Epithelial cell of proximal tubule (primary cell): ENCODE measurements around the gene ATP8B3. TPM values are rescaled to one million over a fixed set of nuclear protein-coding genes. Genes with fewer than 3 reads are reported as not detected.

Experiments
- DNase-seq: peaks from one replicate; pipeline ENCODE4 v3.0.0-alpha.2; 2011; ENCODE audit warnings: low read depth
- H3K4me3 ChIP-seq: 2 replicates; pipeline ENCODE4 v1.5.1; 2011; ENCODE audit warnings: low read depth, mild to moderate bottlenecking, low read length
- total RNA-seq: library from RNA; depleted of rRNA; stranded (reverse); fragments of >200 nt; gene quantifications from 2 replicates; pipeline ENCODE4 v1.2.3, GENCODE V29; 2015
- TF ChIP-seq, protein P1 (sequence below): conservative IDR thresholded peaks from 2 replicates; pipeline ENCODE4 v1.5.1; 2012; ENCODE audit warnings: low read depth, mild to moderate bottlenecking, low read length

Gene ATP8B3, protein sequence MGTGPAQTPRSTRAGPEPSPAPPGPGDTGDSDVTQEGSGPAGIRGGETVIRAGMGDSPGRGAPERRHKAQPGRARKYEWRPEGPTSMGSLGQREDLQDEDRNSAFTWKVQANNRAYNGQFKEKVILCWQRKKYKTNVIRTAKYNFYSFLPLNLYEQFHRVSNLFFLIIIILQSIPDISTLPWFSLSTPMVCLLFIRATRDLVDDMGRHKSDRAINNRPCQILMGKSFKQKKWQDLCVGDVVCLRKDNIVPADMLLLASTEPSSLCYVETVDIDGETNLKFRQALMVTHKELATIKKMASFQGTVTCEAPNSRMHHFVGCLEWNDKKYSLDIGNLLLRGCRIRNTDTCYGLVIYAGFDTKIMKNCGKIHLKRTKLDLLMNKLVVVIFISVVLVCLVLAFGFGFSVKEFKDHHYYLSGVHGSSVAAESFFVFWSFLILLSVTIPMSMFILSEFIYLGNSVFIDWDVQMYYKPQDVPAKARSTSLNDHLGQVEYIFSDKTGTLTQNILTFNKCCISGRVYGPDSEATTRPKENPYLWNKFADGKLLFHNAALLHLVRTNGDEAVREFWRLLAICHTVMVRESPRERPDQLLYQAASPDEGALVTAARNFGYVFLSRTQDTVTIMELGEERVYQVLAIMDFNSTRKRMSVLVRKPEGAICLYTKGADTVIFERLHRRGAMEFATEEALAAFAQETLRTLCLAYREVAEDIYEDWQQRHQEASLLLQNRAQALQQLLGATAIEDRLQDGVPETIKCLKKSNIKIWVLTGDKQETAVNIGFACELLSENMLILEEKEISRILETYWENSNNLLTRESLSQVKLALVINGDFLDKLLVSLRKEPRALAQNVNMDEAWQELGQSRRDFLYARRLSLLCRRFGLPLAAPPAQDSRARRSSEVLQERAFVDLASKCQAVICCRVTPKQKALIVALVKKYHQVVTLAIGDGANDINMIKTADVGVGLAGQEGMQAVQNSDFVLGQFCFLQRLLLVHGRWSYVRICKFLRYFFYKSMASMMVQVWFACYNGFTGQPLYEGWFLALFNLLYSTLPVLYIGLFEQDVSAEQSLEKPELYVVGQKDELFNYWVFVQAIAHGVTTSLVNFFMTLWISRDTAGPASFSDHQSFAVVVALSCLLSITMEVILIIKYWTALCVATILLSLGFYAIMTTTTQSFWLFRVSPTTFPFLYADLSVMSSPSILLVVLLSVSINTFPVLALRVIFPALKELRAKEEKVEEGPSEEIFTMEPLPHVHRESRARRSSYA (N-terminal part only)
- total RNA-seq = 1.7 and 4.6 TPM in 2 replicates

DNA sequence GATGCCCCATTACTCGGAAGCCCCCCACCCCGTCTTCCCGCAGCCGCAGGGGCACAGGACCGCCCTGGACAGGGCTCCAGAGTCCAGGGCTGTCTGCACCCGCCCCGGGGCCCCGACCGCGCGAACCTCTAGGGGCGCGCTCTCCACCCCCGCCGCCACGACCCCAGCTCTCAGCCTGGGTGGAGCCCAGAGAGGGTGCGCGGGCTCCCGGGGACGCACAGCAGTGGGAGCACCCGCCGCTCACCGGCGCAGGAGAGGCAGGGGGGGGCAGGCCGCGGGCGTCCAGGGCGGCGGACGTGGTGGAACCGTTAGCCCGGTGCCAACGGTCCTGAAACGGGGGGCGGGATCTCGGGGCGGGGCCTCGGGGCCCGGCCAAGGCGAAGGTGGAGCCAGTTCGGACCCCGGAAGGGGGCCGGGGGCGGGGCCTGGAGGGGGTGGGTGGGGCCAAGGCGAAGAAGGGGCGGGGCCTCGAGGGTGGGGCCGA lies at the start of gene ATP8B3:
TSS of gene ATP8B3 (minus strand) at position 335 of the 484 bp plus-strand sequence. CDS start 540 bp downstream, outside the sequence.
- H3K4me3 ChIP-seq = peak within 1 kb of the TSS; percentile 75
- no peak for DNase-seq
- TF ChIP-seq, protein P1, sequence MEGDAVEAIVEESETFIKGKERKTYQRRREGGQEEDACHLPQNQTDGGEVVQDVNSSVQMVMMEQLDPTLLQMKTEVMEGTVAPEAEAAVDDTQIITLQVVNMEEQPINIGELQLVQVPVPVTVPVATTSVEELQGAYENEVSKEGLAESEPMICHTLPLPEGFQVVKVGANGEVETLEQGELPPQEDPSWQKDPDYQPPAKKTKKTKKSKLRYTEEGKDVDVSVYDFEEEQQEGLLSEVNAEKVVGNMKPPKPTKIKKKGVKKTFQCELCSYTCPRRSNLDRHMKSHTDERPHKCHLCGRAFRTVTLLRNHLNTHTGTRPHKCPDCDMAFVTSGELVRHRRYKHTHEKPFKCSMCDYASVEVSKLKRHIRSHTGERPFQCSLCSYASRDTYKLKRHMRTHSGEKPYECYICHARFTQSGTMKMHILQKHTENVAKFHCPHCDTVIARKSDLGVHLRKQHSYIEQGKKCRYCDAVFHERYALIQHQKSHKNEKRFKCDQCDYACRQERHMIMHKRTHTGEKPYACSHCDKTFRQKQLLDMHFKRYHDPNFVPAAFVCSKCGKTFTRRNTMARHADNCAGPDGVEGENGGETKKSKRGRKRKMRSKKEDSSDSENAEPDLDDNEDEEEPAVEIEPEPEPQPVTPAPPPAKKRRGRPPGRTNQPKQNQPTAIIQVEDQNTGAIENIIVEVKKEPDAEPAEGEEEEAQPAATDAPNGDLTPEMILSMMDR = peak; percentile 30

DNA sequence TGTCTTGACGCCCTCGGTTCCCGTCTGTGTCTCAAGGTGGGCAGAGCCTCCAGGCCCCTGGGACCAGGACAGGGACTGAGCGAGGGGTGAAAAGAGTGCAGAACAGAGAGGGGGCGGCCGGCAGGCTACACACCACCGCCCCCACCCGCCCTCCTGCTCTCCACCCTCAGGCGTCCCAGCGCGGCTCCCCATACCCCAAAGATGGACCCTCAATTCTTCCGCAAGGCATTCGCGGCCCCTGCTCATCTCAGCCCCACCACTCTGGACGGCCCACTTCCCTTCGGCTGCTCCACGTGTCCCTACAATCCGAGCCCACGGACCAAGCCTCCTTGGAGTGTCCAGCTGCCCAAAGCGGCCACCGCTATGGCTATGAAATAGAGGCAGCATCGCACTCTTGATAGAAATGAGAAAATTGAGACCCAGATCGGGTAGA lies 49.5 kb upstream of the ATP8B3 start:
- DNase-seq = no peak
- TF ChIP-seq, protein P1 = no peak
- H3K4me3 ChIP-seq = peak overlapping the region; percentile 92

DNA sequence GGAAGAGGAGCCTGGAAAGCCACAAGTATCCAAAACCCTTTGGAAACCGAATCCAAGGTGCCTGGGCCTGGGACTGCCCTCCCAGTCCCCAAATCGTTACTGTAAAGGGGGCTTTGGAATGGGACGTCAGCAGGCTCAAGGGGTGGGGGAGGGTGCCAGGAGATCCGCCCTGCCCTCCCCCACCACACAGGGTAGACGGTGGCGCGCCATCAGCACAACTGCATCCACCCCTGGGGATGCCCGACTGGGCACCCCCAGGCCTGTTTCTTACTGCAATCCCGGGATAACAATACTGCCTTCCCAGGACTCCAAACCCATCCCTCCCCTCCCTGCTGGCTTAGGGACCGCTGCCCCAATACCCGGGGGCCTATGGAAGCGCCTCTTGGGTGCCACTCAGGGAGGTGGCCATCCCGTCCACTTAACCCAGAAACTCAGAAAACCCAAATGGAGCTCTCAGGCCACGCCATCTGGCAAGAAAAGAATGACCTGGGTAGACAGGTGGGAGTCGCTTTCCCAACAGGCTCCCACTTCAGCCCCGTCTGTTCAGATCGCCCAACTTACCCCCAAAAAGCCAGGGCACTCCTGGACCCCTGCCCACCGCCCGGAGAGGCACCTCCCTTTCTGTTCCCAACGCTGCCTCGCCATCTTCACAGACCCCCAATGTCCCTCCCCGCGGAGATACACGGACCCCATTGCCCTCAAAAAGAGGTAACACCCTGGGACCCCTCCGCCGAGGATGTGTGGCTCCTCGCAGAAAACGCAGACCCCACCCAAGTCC lies 48.9 kb upstream of the ATP8B3 start:
- DNase-seq = no peak
- TF ChIP-seq, protein P1 = no peak
- peak overlapping the region; percentile 92 for H3K4me3 ChIP-seq

DNA sequence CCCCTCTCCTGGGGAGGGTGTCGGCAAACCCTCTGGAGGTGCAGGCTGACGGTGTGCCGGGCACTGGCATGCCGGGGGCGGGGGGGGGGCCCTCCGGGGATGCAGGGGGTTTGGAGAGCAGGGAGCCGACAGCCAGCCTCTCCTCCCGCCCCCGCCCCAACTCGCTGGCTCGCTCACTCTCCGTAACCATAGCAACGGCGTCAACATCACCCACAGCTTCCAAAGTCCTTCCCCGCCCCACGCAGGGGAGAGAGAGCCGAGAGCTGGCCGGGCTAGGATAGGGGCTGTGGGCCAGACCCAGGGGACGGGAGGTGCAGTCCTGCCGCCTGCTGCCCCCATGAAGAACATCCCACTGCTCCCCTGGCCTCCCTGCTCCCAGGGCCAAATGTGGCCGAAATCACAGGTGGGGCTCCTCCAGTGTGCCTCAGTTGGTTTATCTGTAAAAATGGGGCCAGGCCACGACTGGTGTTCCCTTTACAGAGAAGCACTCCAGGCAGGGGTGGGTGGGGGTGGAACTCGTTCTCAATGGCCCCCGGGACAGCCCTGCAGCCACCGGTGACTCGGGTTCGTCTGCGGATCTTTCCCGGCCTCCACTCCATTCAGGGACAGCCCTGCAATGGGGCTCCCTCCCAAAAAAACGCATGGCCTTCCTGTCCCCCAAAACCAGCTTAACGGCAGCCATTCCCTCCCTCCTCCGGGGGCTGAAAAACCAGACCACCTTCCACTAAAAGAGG lies 48.1 kb upstream of the ATP8B3 start:
- TF ChIP-seq, protein P1 = no peak
- no peak for DNase-seq
- H3K4me3 ChIP-seq = peak overlapping the region; percentile 92

DNA sequence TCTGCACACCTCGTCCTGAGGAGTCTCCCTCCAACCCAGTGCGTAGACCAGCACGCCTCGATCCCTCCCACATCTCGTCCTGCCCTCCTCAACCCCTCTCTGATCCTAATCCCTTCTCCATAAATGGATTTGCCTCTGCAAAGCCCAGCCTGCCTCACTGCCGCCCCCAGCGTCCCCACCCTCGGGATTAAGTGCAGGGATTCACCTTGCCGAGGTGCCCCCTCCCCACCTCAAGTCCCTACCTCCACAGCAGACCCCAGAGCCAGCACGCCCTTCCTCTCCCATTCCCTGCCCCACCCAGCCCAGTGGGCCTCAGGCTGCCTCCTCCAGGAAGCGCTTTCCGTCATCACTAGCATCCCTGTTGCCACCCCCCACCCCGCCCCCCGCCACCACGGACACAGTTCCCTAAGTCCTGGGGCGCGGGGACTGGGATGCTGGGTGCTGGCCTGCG lies 47.3 kb upstream of the ATP8B3 start:
- H3K4me3 ChIP-seq = peak overlapping the region; percentile 92
- no peak for DNase-seq
- TF ChIP-seq, protein P1 = no peak
